SK-N-SH (cell line): ENCODE measurements around the gene NCKAP5L. TPM values are rescaled to one million over a fixed set of nuclear protein-coding genes. Genes with fewer than 3 reads are reported as not detected.

ENCODE experiments used
- CTCF ChIA-PET: fragments of 300-600, 350-600 bp; formaldehyde crosslinking; extraction: SDS; loops from one replicate; lab custom pipeline; 2021; lab: Yijun Ruan, JAX
- POLR2A ChIA-PET: fragments of 350-600 bp; sonication (Branson Sonifier 250); formaldehyde crosslinking; extraction: SDS; loops from one replicate; lab custom pipeline; 2020; ENCODE audit warnings: antibody characterized with exemption, inconsistent platforms; lab: Yijun Ruan, JAX
- DNase-seq: peaks from one replicate; pipeline ENCODE4 v3.0.0; 2012
- H2AFZ ChIP-seq: fragments of 200-600 bp; sonication (generic); 2 replicates; pipeline ENCODE4 v1.8.1; 2016; ENCODE audit warnings: antibody characterized with exemption, mild to moderate bottlenecking, low read depth
- H3F3A ChIP-seq: fragments of 200-600 bp; sonication (generic); replicated peaks from 2 replicates; pipeline ENCODE3; 2016; ENCODE audit warnings: antibody characterized with exemption, mild to moderate bottlenecking; ENCODE audit not compliant: insufficient read depth
- H3K27ac ChIP-seq, 2 experiments: fragments of 200-500 bp in 1 of 2; fragments of 200-600 bp in 1 of 2; sonication (Bioruptor generic) in 1 of 2; sonication (generic), shearing (Covaris generic) in 1 of 2; 2 replicates each; pipeline versions ENCODE4 v1.5.1 to v1.6.1; 2014 to 2016; ENCODE audit warnings: low read depth in 2 of 2, inconsistent platforms in 1 of 2, low read length in 1 of 2, mild to moderate bottlenecking in 1 of 2, mixed read lengths in 1 of 2
- H3K27me3 ChIP-seq: fragments of 200-600 bp; sonication (generic), shearing (Covaris generic); 2 replicates; pipeline ENCODE4 v1.6.1; 2016; ENCODE audit warnings: mixed run types; ENCODE audit not compliant: insufficient read depth
- H3K36me3 ChIP-seq, 2 experiments: fragments of 200-500 bp in 1 of 2; fragments of 200-600 bp in 1 of 2; sonication (Bioruptor generic) in 1 of 2; sonication (generic) in 1 of 2; replicated peaks in 1 of 2; 2 replicates each; pipeline versions ENCODE3 to v1.5.1; 2014 to 2016; ENCODE audit warnings: low read length in 1 of 2, mild to moderate bottlenecking in 1 of 2; ENCODE audit not compliant: insufficient read depth in 2 of 2, control insufficient read depth in 1 of 2
- H3K4me1 ChIP-seq, 2 experiments: fragments of 200-500 bp in 1 of 2; fragments of 200-600 bp in 1 of 2; sonication (Bioruptor generic) in 1 of 2; sonication (generic), shearing (Covaris generic) in 1 of 2; 2 replicates each; pipeline versions ENCODE4 v1.5.1 to v1.6.1; 2014 to 2016; ENCODE audit warnings: low read depth in 1 of 2, low read length in 1 of 2, mixed run types in 1 of 2; ENCODE audit not compliant: insufficient read depth in 2 of 2, control insufficient read depth in 1 of 2
- H3K4me2 ChIP-seq: fragments of 200-600 bp; sonication (generic), shearing (Covaris generic); 2 replicates; pipeline ENCODE4 v1.6.1; 2017; ENCODE audit warnings: mixed run types
- H3K4me3 ChIP-seq, 2 experiments: fragments of 200-500 bp in 1 of 2; fragments of 200-600 bp in 1 of 2; sonication (Bioruptor generic) in 1 of 2; sonication (generic), shearing (Covaris generic) in 1 of 2; 2 replicates each; pipeline versions ENCODE4 v1.5.1 to v1.8.1; 2014 to 2016; ENCODE audit warnings: low read depth in 2 of 2, inconsistent platforms in 1 of 2, low read length in 1 of 2, mild to moderate bottlenecking in 1 of 2, mixed read lengths in 1 of 2, moderate library complexity in 1 of 2
- H3K79me2 ChIP-seq: fragments of 200-600 bp; sonication (generic); 2 replicates; pipeline ENCODE4 v1.8.1; 2017; ENCODE audit warnings: mild to moderate bottlenecking; ENCODE audit not compliant: insufficient read depth
- H3K9ac ChIP-seq: fragments of 200-600 bp; sonication (generic); 2 replicates; pipeline ENCODE4 v1.6.1; 2017; ENCODE audit warnings: mixed run types
- H3K9me2 ChIP-seq: fragments of 200-600 bp; sonication (generic); 2 replicates; pipeline ENCODE4 v1.6.1; 2017; ENCODE audit warnings: mixed run types
- H3K9me3 ChIP-seq: fragments of 200-600 bp; sonication (generic); 2 replicates; pipeline ENCODE4 v1.6.1; 2017; ENCODE audit warnings: mixed run types, mild to moderate bottlenecking, moderate library complexity
- H4K20me1 ChIP-seq: fragments of 200-600 bp; sonication (generic); 2 replicates; pipeline ENCODE4 v1.6.1; 2017; ENCODE audit warnings: mild to moderate bottlenecking, mixed run types; ENCODE audit not compliant: insufficient read depth
- CHD2 ChIP-seq: fragments of 150-350 bp; IDR thresholded peaks from 2 replicates; pipeline ENCODE4 v1.6.1; 2018; ENCODE audit warnings: low read length; ENCODE audit not compliant: partially characterized antibody
- GABPA ChIP-seq: IDR thresholded peaks from 2 replicates; pipeline ENCODE4 v1.4.0; 2012; ENCODE audit warnings: low read depth, mild to moderate bottlenecking
- NRF1 ChIP-seq: IDR thresholded peaks from 2 replicates; pipeline ENCODE4 v1.6.1; 2012; ENCODE audit warnings: low read depth, mild to moderate bottlenecking, low read length
- RCOR1 ChIP-seq: fragments of 150-350 bp; IDR thresholded peaks from 2 replicates; pipeline ENCODE4 v1.6.1; 2017; ENCODE audit warnings: antibody characterized with exemption, low read length
- SMC3 ChIP-seq: IDR thresholded peaks from 2 replicates; pipeline ENCODE4 v1.6.1; 2012; ENCODE audit warnings: low read depth, low read length, improper control_type of control experiment
- TAF1 ChIP-seq: IDR thresholded peaks from 2 replicates; pipeline ENCODE4 v1.6.1; 2012; ENCODE audit warnings: low read depth, mild to moderate bottlenecking, low read length, moderate library complexity, borderline replicate concordance
- TCF12 ChIP-seq: IDR thresholded peaks from 2 replicates; pipeline ENCODE4 v1.4.0; 2012
- WGBS: methylation state at CpG from one replicate; pipeline ENCODE4 v1.1.6; 2017; ENCODE audit warnings: low lambda C conversion rate; 5-methylcytosine and 5-hydroxymethylcytosine counted together
- polyA plus RNA-seq, 3 experiments: library from polyadenylated mRNA; depleted of rRNA; stranded (reverse); fragments of >200 nt; gene quantifications; 2 replicates each; pipeline ENCODE4 v1.2.3, GENCODE V29; 2012
- TF ChIP-seq, protein P1 (sequence below): fragments of 200-600 bp; sonication (generic); IDR thresholded peaks from 2 replicates; pipeline ENCODE4 v1.6.1; 2017; ENCODE audit warnings: antibody characterized with exemption, mild to moderate bottlenecking, moderate library complexity
- TF ChIP-seq, protein P2 (sequence below): IDR thresholded peaks from 2 replicates; pipeline ENCODE4 v1.6.1; 2012; ENCODE audit warnings: mild to moderate bottlenecking, low read depth, low read length, moderate library complexity
- TF ChIP-seq, protein P3 (sequence below): IDR thresholded peaks from 2 replicates; pipeline ENCODE4 v1.4.0; 2012; ENCODE audit warnings: low read depth, borderline replicate concordance

Gene NCKAP5L
- polyA plus RNA-seq, 1 of the 3 experiments (the other 2 are of a cell fraction): 8.9 TPM

DNA sequence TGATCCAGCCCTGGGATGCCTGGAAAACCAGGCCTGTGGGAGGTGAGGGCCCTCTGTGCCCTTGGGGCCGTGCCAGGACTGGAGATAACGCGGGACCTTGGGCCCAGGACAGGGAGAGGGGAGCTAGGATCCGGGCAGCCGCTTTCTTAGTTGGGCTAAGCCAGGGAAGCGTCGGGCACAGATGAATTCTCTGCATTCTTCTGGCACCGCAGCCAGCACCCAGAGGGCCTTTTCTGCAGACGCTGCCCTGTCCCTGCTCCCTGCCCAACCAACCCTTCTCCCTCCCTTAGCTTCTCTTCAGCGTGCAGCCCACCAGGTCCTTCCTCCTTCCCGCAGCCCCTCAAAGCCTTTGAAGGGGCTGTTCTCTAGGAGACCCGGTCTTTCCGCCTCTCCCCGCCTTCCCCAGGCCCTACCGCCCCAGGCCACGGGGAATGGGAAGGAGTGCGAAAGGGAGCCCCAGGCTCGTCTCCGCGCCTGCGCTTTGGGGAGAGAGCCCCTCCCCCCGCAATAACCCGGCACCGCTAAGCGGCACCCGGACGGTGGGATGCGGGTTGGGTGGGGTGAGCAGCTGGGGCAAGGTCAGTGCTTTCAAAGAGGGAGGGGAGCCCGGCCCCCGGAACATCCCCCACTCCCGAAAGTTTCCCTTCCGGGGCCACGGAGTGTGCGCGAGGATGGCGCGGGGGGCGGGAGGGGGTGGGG lies 663 bp downstream of the NCKAP5L start:
- peaks cover 52% of the 10 kb centered on the region for H3K79me2 ChIP-seq
- peaks cover 4% of the 10 kb centered on the region for H3F3A ChIP-seq
- ChIA-PET CTCF (interaction anchor here (0.8 to 7.5 kb wide), 4 partner anchors 9 to 50 kb away, joined by 3 to 51 read pairs (median 5); no protein-coding TSS in a partner anchor), POLR2A (interaction anchor here (1.0 to 3.1 kb wide), 9 partner anchors 11 to 86 kb away, joined by 3 to 14 read pairs (median 6); partner anchors contain the start of genes BCDIN3D and TMBIM6)
- H3K4me1 ChIP-seq: peaks cover 15 to 29% of the 10 kb centered on the region in 2 experiments; a peak in 3 of 4 replicates
- H3K9ac ChIP-seq: peak overlapping the region; percentile 83
- H2AFZ ChIP-seq: no peak overlapping the region
- WGBS: 5% methylated on average over 24 of the region's 38 CpGs
- H3K36me3 ChIP-seq: peaks cover 4 to 7% of the 10 kb centered on the region in 2 experiments
- DNase-seq: peak; percentile 85
- H3K9me2 ChIP-seq: no peaks in the 10 kb centered on the region
- TF ChIP-seq SMC3: no peak
- TF ChIP-seq GABPA: peak; percentile 80
- peak; percentile 64 for TF ChIP-seq NRF1
- TF ChIP-seq, protein P1, sequence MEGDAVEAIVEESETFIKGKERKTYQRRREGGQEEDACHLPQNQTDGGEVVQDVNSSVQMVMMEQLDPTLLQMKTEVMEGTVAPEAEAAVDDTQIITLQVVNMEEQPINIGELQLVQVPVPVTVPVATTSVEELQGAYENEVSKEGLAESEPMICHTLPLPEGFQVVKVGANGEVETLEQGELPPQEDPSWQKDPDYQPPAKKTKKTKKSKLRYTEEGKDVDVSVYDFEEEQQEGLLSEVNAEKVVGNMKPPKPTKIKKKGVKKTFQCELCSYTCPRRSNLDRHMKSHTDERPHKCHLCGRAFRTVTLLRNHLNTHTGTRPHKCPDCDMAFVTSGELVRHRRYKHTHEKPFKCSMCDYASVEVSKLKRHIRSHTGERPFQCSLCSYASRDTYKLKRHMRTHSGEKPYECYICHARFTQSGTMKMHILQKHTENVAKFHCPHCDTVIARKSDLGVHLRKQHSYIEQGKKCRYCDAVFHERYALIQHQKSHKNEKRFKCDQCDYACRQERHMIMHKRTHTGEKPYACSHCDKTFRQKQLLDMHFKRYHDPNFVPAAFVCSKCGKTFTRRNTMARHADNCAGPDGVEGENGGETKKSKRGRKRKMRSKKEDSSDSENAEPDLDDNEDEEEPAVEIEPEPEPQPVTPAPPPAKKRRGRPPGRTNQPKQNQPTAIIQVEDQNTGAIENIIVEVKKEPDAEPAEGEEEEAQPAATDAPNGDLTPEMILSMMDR: no peak
- TF ChIP-seq RCOR1: no peak
- TF ChIP-seq CHD2: peak; percentile 27
- TF ChIP-seq, protein P2, sequence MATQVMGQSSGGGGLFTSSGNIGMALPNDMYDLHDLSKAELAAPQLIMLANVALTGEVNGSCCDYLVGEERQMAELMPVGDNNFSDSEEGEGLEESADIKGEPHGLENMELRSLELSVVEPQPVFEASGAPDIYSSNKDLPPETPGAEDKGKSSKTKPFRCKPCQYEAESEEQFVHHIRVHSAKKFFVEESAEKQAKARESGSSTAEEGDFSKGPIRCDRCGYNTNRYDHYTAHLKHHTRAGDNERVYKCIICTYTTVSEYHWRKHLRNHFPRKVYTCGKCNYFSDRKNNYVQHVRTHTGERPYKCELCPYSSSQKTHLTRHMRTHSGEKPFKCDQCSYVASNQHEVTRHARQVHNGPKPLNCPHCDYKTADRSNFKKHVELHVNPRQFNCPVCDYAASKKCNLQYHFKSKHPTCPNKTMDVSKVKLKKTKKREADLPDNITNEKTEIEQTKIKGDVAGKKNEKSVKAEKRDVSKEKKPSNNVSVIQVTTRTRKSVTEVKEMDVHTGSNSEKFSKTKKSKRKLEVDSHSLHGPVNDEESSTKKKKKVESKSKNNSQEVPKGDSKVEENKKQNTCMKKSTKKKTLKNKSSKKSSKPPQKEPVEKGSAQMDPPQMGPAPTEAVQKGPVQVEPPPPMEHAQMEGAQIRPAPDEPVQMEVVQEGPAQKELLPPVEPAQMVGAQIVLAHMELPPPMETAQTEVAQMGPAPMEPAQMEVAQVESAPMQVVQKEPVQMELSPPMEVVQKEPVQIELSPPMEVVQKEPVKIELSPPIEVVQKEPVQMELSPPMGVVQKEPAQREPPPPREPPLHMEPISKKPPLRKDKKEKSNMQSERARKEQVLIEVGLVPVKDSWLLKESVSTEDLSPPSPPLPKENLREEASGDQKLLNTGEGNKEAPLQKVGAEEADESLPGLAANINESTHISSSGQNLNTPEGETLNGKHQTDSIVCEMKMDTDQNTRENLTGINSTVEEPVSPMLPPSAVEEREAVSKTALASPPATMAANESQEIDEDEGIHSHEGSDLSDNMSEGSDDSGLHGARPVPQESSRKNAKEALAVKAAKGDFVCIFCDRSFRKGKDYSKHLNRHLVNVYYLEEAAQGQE: no peak
- TF ChIP-seq, protein P3, sequence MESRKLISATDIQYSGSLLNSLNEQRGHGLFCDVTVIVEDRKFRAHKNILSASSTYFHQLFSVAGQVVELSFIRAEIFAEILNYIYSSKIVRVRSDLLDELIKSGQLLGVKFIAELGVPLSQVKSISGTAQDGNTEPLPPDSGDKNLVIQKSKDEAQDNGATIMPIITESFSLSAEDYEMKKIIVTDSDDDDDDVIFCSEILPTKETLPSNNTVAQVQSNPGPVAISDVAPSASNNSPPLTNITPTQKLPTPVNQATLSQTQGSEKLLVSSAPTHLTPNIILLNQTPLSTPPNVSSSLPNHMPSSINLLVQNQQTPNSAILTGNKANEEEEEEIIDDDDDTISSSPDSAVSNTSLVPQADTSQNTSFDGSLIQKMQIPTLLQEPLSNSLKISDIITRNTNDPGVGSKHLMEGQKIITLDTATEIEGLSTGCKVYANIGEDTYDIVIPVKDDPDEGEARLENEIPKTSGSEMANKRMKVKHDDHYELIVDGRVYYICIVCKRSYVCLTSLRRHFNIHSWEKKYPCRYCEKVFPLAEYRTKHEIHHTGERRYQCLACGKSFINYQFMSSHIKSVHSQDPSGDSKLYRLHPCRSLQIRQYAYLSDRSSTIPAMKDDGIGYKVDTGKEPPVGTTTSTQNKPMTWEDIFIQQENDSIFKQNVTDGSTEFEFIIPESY: no peak
- 0 out of 2 replicates have a peak, but pooled peaks have one; percentile 5 for TF ChIP-seq TAF1
- TF ChIP-seq TCF12: no peak
- H3K27ac ChIP-seq: peak overlapping the region; percentile 80 to 92; a peak in 3 of 4 replicates
- H4K20me1 ChIP-seq: peaks cover 43% of the 10 kb centered on the region
- H3K4me3 ChIP-seq: peak overlapping the region; percentile 87 to 92
- H3K9me3 ChIP-seq: no peaks in the 10 kb centered on the region
- peak overlapping the region; percentile 99 for H3K4me2 ChIP-seq
- no peaks in the 10 kb centered on the region for H3K27me3 ChIP-seq
